RWPE2 (cell line): Measurements from ENCODE around the gene MXRA8.
A peak's percentile ranks its signal among the peaks of the same experiment; 100 is the strongest.

Source experiments
- ATAC-seq: fragments of 200-7000 bp; cut with Tn5 transposase; 3 replicates; pipeline ENCODE4 v1.9.1; 2021; ENCODE audit warnings: low read depth
- DNase-seq: peaks from one replicate; pipeline ENCODE4 v3.0.0-alpha.2; 2020; ENCODE audit warnings: low spot score
- H3K27ac ChIP-seq: fragments of 450-650 bp; 2 replicates; pipeline ENCODE4 v1.5.1; 2017; ENCODE audit warnings: mild to moderate bottlenecking; ENCODE audit not compliant: poor library complexity, severe bottlenecking
- H3K27me3 ChIP-seq: fragments of 250-450 bp; sonication (Bioruptor Pico); 2 replicates; pipeline ENCODE4 v1.5.1; 2021; ENCODE audit warnings: mild to moderate bottlenecking, moderate library complexity; ENCODE audit not compliant: insufficient read depth, poor library complexity, severe bottlenecking
- H3K36me3 ChIP-seq: fragments of 250-450 bp; sonication (Bioruptor Pico); 2 replicates; pipeline ENCODE4 v1.5.1; 2020; ENCODE audit warnings: low read depth, mild to moderate bottlenecking, moderate library complexity
- H3K4me1 ChIP-seq: fragments of 250-450 bp; sonication (Bioruptor Pico); 2 replicates; pipeline ENCODE4 v1.5.1; 2021; ENCODE audit warnings: mild to moderate bottlenecking, moderate library complexity; ENCODE audit not compliant: insufficient read depth, poor library complexity, severe bottlenecking
- H3K4me3 ChIP-seq: fragments of 250-450 bp; sonication (Bioruptor Pico); 2 replicates; pipeline ENCODE4 v1.5.1; 2021; ENCODE audit warnings: mild to moderate bottlenecking, moderate library complexity; ENCODE audit not compliant: severe bottlenecking
- H3K9me3 ChIP-seq: fragments of 250-450 bp; sonication (Bioruptor Pico); 2 replicates; pipeline ENCODE4 v1.5.1; 2021; ENCODE audit warnings: mild to moderate bottlenecking, moderate library complexity; ENCODE audit not compliant: severe bottlenecking
- TF ChIP-seq, protein P1 (sequence below): fragments of 450-650 bp; IDR thresholded peaks from one replicate; pipeline ENCODE4 v1.5.1; 2017; ENCODE audit warnings: mild to moderate bottlenecking, moderate library complexity; ENCODE audit not compliant: poor library complexity, severe bottlenecking

The MXRA8 gene

DNA sequence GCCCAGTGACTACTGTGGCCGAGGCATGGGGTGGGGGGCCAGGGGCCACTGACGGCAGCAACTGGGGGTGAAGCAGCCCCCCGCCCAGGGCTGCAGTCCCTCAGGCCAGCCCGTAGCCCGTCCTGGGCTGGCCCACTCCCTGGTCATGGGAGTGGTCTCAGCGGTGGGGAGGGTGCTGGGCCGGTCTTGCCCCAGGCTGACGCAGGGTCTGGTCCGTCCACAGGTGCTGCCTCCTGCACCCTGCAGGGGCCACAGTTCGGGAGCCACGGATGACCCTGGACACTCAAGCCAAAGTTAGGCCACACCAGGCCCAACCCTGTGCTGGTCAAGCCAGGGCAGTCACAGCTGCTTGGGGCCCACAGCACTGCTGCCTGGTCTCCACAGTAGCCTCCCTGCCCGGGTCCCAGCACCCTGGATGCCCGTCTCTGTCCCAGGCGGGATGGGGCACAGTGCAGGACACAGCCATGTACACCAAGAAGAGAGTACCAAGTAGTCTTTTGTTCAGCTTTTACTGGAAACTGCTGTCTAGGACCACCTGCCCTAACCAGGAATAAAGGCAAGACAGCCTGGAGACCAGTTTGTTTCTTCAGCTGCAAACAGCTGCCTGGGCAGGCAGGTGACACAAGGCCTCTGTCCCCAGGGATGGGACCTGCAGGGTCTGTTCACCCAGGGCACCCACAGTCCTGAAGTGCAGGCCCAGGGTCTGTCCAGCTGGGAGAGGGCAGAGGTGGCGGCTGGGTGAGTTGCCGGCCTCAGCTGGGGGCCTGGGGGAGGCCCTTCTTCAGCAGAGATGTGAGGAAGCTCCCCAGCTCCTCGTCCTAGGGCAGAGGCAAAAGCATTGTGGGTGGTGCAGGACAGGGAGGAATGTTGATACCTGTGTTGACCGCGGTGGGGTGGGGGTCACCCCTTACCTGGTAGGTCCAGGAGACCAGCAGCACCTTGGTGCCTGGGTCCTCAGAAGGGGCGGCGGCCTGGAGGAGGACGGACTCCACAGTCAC, 46.9 kb downstream of the MXRA8 start:
- H3K4me1 ChIP-seq = peaks cover under 1% of the 10 kb centered on the region
- H3K36me3 ChIP-seq = peaks cover 60% of the 10 kb centered on the region
- no peaks in the 10 kb centered on the region for H3K27me3 ChIP-seq
- ATAC-seq (no peak), DNase-seq (no peak)
- no peak overlapping the region for H3K4me3 ChIP-seq
- H3K27ac ChIP-seq = no peak overlapping the region
- H3K9me3 ChIP-seq = no peaks in the 10 kb centered on the region
- TF ChIP-seq, protein P1, sequence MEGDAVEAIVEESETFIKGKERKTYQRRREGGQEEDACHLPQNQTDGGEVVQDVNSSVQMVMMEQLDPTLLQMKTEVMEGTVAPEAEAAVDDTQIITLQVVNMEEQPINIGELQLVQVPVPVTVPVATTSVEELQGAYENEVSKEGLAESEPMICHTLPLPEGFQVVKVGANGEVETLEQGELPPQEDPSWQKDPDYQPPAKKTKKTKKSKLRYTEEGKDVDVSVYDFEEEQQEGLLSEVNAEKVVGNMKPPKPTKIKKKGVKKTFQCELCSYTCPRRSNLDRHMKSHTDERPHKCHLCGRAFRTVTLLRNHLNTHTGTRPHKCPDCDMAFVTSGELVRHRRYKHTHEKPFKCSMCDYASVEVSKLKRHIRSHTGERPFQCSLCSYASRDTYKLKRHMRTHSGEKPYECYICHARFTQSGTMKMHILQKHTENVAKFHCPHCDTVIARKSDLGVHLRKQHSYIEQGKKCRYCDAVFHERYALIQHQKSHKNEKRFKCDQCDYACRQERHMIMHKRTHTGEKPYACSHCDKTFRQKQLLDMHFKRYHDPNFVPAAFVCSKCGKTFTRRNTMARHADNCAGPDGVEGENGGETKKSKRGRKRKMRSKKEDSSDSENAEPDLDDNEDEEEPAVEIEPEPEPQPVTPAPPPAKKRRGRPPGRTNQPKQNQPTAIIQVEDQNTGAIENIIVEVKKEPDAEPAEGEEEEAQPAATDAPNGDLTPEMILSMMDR = no peak

DNA sequence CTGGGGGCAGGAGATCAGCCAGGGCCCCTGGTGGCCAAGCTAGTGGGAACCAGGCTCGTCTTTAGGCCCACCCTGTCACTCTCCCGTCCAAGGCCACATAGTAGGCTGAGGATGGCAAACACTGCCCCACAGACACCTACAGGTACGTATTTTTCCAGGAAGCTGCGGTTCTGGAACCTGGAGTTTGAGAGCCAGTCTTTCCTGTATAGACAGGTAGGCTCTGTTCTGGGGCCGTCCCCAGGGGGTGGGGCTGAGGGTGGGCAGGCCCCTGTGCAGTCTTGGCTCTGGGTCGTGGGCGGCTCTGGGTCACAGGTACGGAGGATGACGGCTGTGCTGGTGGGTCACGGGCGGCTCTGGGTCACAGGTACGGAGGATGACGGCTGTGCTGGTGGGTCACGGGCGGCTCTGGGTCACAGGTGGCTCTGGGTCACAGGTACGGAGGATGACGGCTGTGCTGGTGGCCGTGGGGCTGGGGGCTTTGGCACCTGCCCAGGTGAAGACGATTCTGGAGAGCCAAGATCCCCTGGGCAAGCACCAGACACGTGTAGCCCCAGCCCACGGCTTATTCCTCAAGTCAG, 47.8 kb downstream of the MXRA8 start:
- no peaks in the 10 kb centered on the region for H3K9me3 ChIP-seq
- no peaks in the 10 kb centered on the region for H3K27me3 ChIP-seq
- H3K27ac ChIP-seq = peak overlapping the region; percentile 89
- peaks cover 7% of the 10 kb centered on the region for H3K4me1 ChIP-seq
- no peak overlapping the region for H3K4me3 ChIP-seq
- DNase-seq (no peak), ATAC-seq (no peak)
- TF ChIP-seq, protein P1 = no peak
- H3K36me3 ChIP-seq = peaks cover 54% of the 10 kb centered on the region

DNA sequence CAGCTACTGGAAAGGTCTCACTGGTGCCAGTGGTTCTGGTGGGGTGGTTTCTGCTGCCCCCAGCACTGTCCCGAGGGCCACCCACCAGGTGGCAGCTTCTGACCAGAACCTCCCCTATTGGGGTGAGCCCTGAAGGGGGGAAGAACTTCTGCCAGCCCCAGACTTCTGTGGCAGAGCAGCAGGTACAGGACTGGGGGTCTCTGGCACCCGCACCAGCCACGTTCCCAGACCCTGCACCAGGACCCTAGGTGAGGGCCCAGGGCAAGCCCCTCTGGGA, 48.3 kb downstream of the MXRA8 start:
- ATAC-seq = no peak
- TF ChIP-seq, protein P1 = peak; percentile 8
- H3K9me3 ChIP-seq = no peaks in the 10 kb centered on the region
- no peaks in the 10 kb centered on the region for H3K27me3 ChIP-seq
- H3K27ac ChIP-seq = peak overlapping the region; percentile 89
- H3K4me1 ChIP-seq = peaks cover 11% of the 10 kb centered on the region
- DNase-seq = no peak
- H3K4me3 ChIP-seq = peak overlapping the region; percentile 86
- H3K36me3 ChIP-seq = peaks cover 50% of the 10 kb centered on the region

DNA sequence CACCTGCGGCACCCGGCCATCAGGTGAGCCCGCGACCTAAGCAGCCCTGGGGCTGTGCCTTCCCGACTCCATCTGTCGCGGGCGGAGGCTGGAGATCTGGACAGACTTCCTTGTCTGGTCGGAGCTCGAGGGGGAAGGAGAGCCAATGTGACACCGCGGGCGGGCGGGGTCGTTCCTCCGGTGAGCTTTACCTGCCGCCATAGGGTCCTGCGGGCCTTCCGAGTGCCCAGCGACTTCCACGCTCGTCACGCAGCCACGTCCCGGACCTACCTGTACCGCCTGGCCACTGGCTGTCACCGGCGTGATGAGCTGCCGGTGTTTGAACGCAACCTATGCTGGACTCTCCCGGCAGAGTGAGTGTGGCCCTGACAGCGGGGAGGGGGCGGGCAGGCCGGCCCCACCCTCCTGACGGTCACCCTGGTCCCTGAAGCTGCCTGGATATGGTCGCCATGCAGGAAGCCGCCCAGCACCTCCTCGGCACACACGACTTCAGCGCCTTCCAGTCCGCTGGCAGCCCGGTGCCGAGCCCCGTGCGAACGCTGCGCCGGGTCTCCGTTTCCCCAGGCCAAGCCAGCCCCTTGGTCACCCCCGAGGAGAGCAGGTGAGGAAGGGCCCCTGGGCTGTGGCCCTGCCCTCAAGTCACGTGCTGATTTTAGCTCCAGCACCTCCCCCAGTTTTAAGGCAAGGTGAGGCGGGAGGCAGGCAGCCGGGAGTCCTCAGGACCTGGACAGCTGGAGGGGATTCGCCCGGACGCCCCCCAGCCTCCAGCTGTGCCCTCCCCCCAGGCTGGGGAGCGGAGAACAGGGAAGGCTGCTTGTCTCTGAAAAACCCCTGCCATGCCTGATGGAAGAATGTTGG, 48.9 kb downstream of the MXRA8 start:
- ATAC-seq (0 out of 3 replicates have a peak, but pooled peaks have one; percentile 0), DNase-seq (no peak)
- Histone ChIP-seq H3K27me3 (no peaks in the 10 kb centered on the region), H3K9me3 (no peaks in the 10 kb centered on the region), H3K36me3 (peaks cover 45% of the 10 kb centered on the region), H3K4me3 (peak overlapping the region; percentile 86), H3K27ac (peak overlapping the region; percentile 89), H3K4me1 (peaks cover 17% of the 10 kb centered on the region)
- TF ChIP-seq, protein P1 = no peak
